Measurements from ENCODE around the gene TCEAL7. TPM values are rescaled to one million over a fixed set of nuclear protein-coding genes. Genes with fewer than 3 reads are reported as not detected.
"Not testable (repeated sequence)": the region's sequence is repeated elsewhere in the genome, so short reads cannot be mapped to it uniquely, and the experiment has no call there.

Gene TCEAL7
- total RNA-seq, result 0.28 and 1.2 TPM in 2 replicates

- peak; percentile 14 for DNase-seq
These were observed at the start of gene TCEAL7 for GRCh38 chrX:103329991-103330390. Gene TCEAL7, plus strand, starts transcription at chrX:103330239. Its CDS starts 1,165 bp downstream, at chrX:103331404.

- no peak for DNase-seq
These were observed 36.9 kb upstream of the TCEAL7 start for GRCh38 chrX:103293118-103293517.

GRCh38 chrX:103304705-103305104 lies 25.3 kb upstream of the TCEAL7 start:
- no peak for DNase-seq

GRCh38 chrX:103305666-103306065 lies 24.4 kb upstream of the TCEAL7 start:
- not testable (repeated sequence) for DNase-seq

- no peak for DNase-seq
These were observed 20.0 kb upstream of the TCEAL7 start for GRCh38 chrX:103309860-103310554.

- DNase-seq, result peak; percentile 36
These were observed 19.3 kb upstream of the TCEAL7 start, which contains the start of gene BEX2 for GRCh38 chrX:103310555-103311398. Gene BEX2, minus strand, starts transcription at chrX:103310990. Its CDS starts 1,014 bp downstream, at chrX:103309976.

GRCh38 chrX:103311399-103311780 lies 18.6 kb upstream of the TCEAL7 start:
- DNase-seq, result no peak

- DNase-seq, result peak; percentile 10
These were observed 746 bp downstream of the TCEAL7 start for GRCh38 chrX:103330681-103331288.

- DNase-seq, result no peak
These were observed 8.6 kb downstream of the TCEAL7 start for GRCh38 chrX:103338663-103339062.

- DNase-seq, result peak; percentile 67
These were observed 13.1 kb downstream of the TCEAL7 start for GRCh38 chrX:103343105-103343504.

- DNase-seq, result peak; percentile 79
These were observed 14.6 kb downstream of the TCEAL7 start for GRCh38 chrX:103344606-103345005.

GRCh38 chrX:103347682-103348397 lies 17.8 kb downstream of the TCEAL7 start:
- DNase-seq, result no peak

GRCh38 chrX:103356130-103356798 lies 26.2 kb downstream of the TCEAL7 start, which contains the start of gene TCEAL9:
Gene TCEAL9, plus strand, starts transcription at chrX:103356506. Its CDS starts 1,179 bp downstream, at chrX:103357685.
- peak; percentile 85 for DNase-seq

GRCh38 chrX:103356858-103357257 lies 26.8 kb downstream of the TCEAL7 start:
- DNase-seq, result peak; percentile 43

GRCh38 chrX:103357871-103358270 lies 27.8 kb downstream of the TCEAL7 start:
- DNase-seq, result no peak

GRCh38 chrX:103359605-103360004 lies 29.6 kb downstream of the TCEAL7 start:
- not testable (repeated sequence) for DNase-seq

- DNase-seq, result peak; percentile 67
These were observed 30.1 kb downstream of the TCEAL7 start for GRCh38 chrX:103360092-103360491.

GRCh38 chrX:103360916-103361315 lies 30.9 kb downstream of the TCEAL7 start:
- no peak for DNase-seq

GRCh38 chrX:103361798-103362197 lies 31.8 kb downstream of the TCEAL7 start:
- no peak for DNase-seq

GRCh38 chrX:103362474-103362873 lies 32.4 kb downstream of the TCEAL7 start:
- peak; percentile 67 for DNase-seq

GRCh38 chrX:103363046-103363445 lies 33.0 kb downstream of the TCEAL7 start:
- no peak for DNase-seq

- DNase-seq, result no peak
These were observed 37.5 kb downstream of the TCEAL7 start for GRCh38 chrX:103367502-103367901.

Measured in dermis blood vessel endothelial cell (primary cell).